Caki2 (cell line): Measurements from ENCODE around the gene RIGI. TPM values are rescaled to one million over a fixed set of nuclear protein-coding genes. Genes with fewer than 3 reads are reported as not detected.

ENCODE experiments used
- DNase-seq: peaks from one replicate; pipeline ENCODE4 v3.0.0-alpha.2; 2015; ENCODE audit warnings: low read depth
- in situ Hi-C: cut with HindIII; loops from 2 replicates; pipeline ENCODE4 v1.10.0; 2016; ENCODE audit warnings: low sequenced_read_pairs, low pct_unique_long_range_greater_than_20kb, mixed read lengths
- total RNA-seq: library from RNA; depleted of rRNA; stranded (reverse); fragments of >200 nt; shearing (Covaris generic); gene quantifications from 2 replicates; pipeline ENCODE4 v1.2.3, GENCODE V29; 2014; ENCODE audit warnings: low replicate concordance; rRNA removed

RIGI gene
- total RNA-seq, 1 experiment from 2014 or later = 5.8 TPM

DNA sequence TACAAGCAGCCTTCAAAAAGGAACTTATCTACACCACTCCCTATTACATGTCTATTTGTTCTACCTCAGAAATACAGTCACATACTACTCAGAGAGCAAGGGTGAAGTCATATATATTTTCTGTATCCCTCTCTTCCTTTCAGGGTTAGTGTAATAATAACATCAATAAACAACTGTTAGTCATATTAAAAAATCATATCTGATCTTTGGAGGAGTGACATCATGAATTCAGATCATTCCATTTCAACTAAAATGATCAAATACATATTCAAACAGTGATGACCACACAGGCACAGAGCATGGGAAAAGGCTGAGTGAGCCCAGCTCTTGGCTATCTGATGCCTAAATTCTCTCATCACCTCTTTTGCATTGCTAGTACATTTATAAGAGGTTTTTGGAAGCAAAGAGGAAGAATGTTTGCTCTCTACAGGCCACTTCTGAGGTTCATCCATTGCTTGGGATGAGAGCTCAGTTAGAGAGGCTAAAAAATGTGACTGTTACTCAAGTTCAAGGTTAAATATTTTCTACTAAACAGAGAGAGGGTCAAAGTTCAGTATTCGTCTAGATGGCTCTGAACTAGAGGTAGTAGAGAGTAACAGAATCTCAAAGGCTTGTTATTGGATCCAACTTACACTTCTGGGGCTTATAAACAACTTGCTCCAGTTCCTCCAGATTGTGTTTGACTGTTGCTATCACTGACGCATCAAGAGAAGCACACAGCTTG is 39.0 kb downstream of the RIGI start:
- in situ Hi-C loops = no loop called here
- DNase-seq = no peak

- no peak for DNase-seq
- in situ Hi-C loops = no loop called here
Observed at GRCh38 chr9:32483343-32483742, 42.7 kb downstream of the RIGI start.

Other genes starting within 250 kb of the RIGI start
- gene ACO1, start 141.6 kb downstream of the RIGI start, total RNA-seq = 35.6 and 36.2 TPM in 2 replicates
- 3.5 and 5.0 TPM in 2 replicates for gene SMIM27, start 26.1 kb upstream of the RIGI start, total RNA-seq
- gene TOPORS, start 26.4 kb upstream of the RIGI start, total RNA-seq = 9.8 and 9.9 TPM in 2 replicates
- 57.3 and 99.5 TPM in 2 replicates for gene NDUFB6, start 47.0 kb upstream of the RIGI start, total RNA-seq
- not detected in 2 replicates for gene TAF1L, start 109.5 kb upstream of the RIGI start, total RNA-seq